Prostate gland (tissue), 2 donors: ENCODE measurements around the gene SCGN.

Source experiments
- POLR2A ChIP-seq: fragments of 450-650 bp; IDR thresholded peaks from one replicate; pipeline ENCODE4 v1.6.1; 2016; ENCODE audit warnings: antibody characterized with exemption, mild to moderate bottlenecking
- TF ChIP-seq, protein P1 (sequence below), 4 experiments: fragments of 200-600 bp in 2 of 4; fragments of 450-650 bp in 2 of 4; sonication (generic) in 2 of 4; IDR thresholded peaks; 1 replicate in 3 of 4; 2 replicates in 1 of 4; pipeline ENCODE4 v1.5.1; 2016 to 2019; ENCODE audit warnings: antibody characterized with exemption in 4 of 4, mild to moderate bottlenecking in 2 of 4, moderate library complexity in 2 of 4

DNA sequence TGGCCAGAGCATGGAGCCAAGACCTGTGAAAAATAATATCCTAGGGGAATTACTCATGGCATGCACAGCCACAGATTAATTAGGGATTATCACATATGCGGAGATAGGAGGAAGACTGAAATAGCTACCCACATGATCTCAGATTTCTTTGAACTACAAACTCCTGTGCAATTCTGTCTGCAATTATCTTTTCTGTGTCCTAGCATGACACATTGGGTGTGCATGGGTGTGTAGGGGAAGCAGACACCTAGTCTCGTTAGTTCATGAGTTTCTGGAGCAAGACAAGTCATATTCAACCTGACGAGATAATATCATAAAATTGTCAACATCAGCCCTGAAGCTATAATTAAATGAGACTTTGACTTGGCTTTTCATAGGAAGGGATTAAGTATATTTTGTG is 98.9 kb downstream of the SCGN start:
- TF ChIP-seq, protein P1, sequence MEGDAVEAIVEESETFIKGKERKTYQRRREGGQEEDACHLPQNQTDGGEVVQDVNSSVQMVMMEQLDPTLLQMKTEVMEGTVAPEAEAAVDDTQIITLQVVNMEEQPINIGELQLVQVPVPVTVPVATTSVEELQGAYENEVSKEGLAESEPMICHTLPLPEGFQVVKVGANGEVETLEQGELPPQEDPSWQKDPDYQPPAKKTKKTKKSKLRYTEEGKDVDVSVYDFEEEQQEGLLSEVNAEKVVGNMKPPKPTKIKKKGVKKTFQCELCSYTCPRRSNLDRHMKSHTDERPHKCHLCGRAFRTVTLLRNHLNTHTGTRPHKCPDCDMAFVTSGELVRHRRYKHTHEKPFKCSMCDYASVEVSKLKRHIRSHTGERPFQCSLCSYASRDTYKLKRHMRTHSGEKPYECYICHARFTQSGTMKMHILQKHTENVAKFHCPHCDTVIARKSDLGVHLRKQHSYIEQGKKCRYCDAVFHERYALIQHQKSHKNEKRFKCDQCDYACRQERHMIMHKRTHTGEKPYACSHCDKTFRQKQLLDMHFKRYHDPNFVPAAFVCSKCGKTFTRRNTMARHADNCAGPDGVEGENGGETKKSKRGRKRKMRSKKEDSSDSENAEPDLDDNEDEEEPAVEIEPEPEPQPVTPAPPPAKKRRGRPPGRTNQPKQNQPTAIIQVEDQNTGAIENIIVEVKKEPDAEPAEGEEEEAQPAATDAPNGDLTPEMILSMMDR (IDR thresholded peaks at IDR 0.05) = no peak
- no peak for TF ChIP-seq POLR2A
